GM21717 (cell line): Measurements from ENCODE around the gene NFYB.
"Not testable (repeated sequence)": the region's sequence is repeated elsewhere in the genome, so short reads cannot be mapped to it uniquely, and the experiment has no call there.

ENCODE experiments used
- ATAC-seq: cut with Tn5 transposase; IDR thresholded peaks from one replicate; pipeline ENCODE4 v1.9.1; 2021; ENCODE audit warnings: mild to moderate bottlenecking, moderate library complexity; ENCODE audit not compliant: unreplicated experiment

The NFYB gene

GRCh38 chr12:104121001-104121400 is 17.0 kb downstream of the NFYB start:
- no peak for ATAC-seq

GRCh38 chr12:104115587-104115975 is 22.4 kb downstream of the NFYB start:
- no peak for ATAC-seq

- not testable (repeated sequence) for ATAC-seq
Measured at GRCh38 chr12:104114834-104115586, 23.0 kb downstream of the NFYB start.

GRCh38 chr12:104109446-104110271 is 28.4 kb downstream of the NFYB start:
- ATAC-seq: no peak

GRCh38 chr12:104108755-104109445 is 29.1 kb downstream of the NFYB start:
- no peak for ATAC-seq

GRCh38 chr12:104106965-104107364 is 31.0 kb downstream of the NFYB start:
- no peak for ATAC-seq

- no peak for ATAC-seq
Measured at GRCh38 chr12:104105461-104105860, 32.5 kb downstream of the NFYB start.

- ATAC-seq: no peak
Measured at GRCh38 chr12:104097954-104098353, 40.1 kb downstream of the NFYB start.

- ATAC-seq: no peak
Measured at GRCh38 chr12:104095289-104095688, 42.7 kb downstream of the NFYB start.

GRCh38 chr12:104094284-104094683 is 43.7 kb downstream of the NFYB start:
- no peak for ATAC-seq

GRCh38 chr12:104091136-104091535 is 46.9 kb downstream of the NFYB start:
- no peak for ATAC-seq

- no peak for ATAC-seq
Measured at GRCh38 chr12:104090685-104091084, 47.3 kb downstream of the NFYB start.

- peak; percentile 88 for ATAC-seq
Measured at GRCh38 chr12:104083769-104084475, 54.1 kb downstream of the NFYB start.

GRCh38 chr12:104080764-104081163 is 57.2 kb downstream of the NFYB start:
- no peak for ATAC-seq

GRCh38 chr12:104079024-104079423 is 59.0 kb downstream of the NFYB start:
- ATAC-seq: no peak

- ATAC-seq: no peak
Measured at GRCh38 chr12:104073699-104074098, 64.3 kb downstream of the NFYB start.

GRCh38 chr12:104072099-104072498 is 65.9 kb downstream of the NFYB start:
- no peak for ATAC-seq
